Esophagus mucosa (tissue), 1 donor: ENCODE data around the gene ZNF367. TPM values are rescaled to one million over a fixed set of nuclear protein-coding genes. Genes with fewer than 3 reads are reported as not detected.

Experiments
- ATAC-seq: fragments of 200-7000 bp; cut with Tn5 transposase; one replicate; pipeline ENCODE4 v1.9.1; 2020
- total RNA-seq: library from RNA; stranded (reverse); gene quantifications from one replicate; pipeline ENCODE4 v1.2.4, GENCODE V29; 2023
- donor health status: DM: yes; HTN: yes; CAD: no.

Gene ZNF367
- total RNA-seq, 1 donor from 2014 or later: 2.8 TPM

DNA sequence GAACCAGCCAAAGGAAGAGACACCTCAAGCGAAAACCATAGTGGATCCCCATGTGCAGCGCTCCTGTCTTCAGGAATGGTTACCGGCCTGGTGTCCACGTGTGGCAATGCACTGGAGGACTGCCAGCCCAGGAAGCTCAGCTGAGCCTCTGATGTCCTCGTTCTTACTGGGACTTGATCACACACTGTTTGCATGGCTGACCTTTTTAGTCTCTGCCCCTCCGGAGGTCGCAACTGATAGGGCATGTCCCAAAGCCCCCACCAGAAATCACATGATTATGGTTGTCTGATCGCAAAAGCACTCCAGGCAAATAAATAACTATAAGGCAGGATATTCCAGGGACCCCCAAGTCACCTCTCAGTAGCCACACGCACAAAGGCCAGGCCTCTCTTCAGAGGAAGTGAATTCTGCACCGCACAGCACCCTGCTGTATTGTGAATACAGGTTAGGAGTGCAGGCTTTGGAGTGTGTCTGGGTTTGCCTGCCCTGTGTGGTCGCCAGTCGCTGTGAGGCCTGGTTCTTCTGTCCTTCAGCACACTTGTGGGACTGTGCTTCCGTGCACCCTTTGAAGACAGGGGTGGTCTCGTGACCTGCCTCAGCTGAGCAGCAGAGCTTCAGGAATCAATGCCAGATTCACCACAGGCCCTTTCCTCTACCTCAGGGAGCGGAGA lies 18.4 kb upstream of the ZNF367 start:
- no peak for ATAC-seq

DNA sequence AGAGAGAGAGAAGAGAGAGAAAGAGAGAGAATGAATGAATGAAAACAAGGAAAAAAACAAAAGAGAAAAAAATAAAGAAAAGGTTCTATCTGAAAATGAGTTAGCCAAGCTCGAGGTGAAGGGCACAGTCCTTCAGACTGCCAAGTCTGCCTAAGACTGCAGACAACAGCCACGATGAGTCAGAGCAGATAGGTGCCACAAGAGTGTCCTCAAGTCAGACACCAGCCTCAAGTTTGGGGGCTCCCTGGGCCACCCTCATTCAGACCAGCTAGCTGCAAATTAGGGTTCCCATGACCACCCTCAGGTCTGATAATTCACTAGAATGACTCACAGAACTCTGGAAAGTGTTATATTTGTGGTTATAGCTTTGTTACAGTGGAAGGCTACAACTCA lies 17.9 kb upstream of the ZNF367 start:
- no peak for ATAC-seq

DNA sequence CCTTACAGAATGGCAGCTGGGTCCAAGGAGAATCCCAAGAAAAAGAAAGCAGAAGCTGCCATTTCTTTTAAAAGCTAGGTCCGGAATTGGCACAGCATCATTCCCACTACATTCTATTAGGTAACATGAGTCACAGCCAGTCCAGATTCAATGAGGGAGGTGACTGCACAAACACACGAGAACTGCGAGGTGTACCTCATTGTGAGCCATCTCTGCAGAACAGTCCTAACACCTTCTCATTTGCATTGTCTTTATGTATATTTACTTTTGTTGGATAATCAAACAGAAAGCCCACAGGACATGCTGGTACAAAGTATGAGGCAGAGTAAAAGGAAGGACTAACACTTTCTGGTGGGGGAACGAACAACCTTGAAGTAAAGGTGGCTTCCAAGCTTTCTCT lies 17.2 kb upstream of the ZNF367 start:
- ATAC-seq: no peak

DNA sequence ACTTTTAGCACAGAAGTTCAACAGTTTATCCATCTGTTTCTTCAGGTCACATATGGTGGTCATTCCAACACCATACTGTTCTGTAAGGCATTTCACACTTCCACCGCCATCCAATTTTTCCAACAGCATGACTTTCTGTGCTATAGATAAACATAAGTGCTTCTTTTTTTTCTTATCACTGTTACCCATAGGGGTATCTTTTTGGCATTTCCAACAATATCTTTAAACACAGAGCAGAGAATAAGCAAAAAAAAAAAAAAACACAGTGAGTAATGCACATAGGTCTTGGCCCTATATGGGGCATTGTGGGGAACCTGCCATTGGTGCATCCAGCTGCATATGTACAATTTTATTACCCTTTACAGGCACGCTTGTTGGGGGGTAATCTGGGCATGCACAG lies 12.2 kb upstream of the ZNF367 start:
- no peak for ATAC-seq

DNA sequence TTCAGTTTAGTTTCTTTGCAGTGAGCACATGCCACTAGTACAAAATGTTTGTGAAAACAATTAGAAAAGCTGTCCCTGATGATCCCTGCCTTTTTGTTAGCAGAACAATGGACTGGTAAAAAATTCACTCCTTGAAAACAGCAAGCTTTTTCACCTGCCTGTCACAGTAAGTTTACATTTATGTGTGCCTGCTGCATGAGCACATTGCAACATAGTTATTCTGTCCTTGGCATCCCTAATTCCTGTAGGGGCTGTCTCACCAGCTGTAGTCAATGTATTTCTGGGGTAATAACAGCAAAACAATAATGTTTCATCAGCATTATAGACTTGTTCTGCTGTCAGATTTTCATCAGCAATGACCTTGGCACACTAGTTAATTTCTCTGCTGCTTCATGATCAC lies 11.6 kb upstream of the ZNF367 start:
- ATAC-seq: no peak

DNA sequence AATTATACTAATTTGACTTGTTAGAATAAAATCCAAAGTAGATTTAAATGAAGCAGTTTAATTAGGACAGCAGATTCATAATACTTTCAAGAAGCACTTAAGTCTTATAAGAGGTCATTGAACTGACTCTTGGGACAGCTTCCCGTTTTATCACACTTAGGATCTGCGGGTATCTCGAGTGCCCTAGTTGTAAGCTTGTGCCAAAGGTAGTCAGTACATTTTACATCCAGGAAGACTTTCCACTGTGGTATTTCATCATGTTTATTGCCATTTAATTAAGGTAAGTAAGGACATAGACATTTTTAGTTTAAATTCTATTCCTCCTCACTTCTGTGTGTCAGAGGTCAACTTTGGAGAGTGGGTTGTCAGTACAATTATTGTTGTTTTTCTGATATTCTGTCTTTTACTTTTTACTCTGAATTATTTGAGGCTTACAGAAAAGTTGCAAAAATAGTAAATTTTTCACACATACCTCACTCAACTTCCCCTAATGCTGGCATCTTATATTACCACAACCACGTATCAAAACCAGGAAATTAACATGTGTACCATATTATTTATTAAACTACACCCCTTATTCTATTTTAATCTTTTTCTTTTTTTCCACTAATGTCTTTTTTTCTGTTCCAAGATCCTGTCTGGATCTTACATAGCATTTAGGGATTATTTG lies 7.5 kb upstream of the ZNF367 start:
- no peak for ATAC-seq

DNA sequence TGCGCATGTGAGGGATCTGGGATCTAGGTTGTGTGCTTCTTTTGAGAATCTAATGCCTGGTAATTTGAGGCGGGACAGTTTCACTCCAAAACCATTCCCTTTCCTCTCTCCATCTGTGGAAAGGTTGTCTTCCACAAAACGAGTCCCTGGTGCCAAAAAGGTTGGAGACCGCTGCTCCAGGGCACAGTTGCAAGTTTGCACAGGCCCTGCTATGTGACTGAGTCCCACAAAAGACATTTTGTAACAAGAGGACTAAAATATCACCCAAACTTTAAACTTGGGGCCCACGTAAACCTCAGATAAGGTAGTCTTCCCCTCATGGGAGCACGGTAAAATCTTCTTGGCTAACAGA lies 5.8 kb upstream of the ZNF367 start:
- no peak for ATAC-seq

DNA sequence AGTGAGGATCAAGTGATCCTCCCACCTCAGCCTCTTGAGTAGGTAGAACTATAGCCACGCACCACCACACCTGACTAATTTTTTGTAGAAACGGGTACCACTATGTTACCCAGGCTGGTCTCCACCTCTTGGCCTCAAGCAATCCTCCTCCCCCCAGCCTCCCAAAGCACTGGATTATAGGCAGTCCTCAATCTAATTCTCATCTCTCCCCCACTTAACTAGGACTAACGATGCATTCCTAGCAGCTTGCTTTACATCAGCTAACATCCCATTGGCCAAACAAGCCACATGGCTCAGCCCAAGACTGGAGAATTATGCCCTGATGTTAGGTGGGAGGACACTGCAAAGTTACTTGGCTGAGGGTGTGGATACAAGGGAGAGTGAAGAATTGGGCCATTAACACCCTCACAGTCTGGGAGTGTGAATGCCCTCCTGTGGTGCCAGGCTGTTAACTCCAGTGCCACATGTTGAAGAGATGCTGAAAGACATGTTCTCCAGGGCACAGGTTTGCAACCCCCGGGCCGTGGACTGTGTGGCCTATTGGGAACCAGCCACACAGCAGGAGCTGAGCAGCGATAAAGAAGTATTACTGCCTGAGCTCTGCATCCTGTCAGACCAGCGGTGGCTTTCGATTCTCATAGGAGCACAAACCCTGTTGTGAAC lies 5.3 kb upstream of the ZNF367 start:
- ATAC-seq: no peak

DNA sequence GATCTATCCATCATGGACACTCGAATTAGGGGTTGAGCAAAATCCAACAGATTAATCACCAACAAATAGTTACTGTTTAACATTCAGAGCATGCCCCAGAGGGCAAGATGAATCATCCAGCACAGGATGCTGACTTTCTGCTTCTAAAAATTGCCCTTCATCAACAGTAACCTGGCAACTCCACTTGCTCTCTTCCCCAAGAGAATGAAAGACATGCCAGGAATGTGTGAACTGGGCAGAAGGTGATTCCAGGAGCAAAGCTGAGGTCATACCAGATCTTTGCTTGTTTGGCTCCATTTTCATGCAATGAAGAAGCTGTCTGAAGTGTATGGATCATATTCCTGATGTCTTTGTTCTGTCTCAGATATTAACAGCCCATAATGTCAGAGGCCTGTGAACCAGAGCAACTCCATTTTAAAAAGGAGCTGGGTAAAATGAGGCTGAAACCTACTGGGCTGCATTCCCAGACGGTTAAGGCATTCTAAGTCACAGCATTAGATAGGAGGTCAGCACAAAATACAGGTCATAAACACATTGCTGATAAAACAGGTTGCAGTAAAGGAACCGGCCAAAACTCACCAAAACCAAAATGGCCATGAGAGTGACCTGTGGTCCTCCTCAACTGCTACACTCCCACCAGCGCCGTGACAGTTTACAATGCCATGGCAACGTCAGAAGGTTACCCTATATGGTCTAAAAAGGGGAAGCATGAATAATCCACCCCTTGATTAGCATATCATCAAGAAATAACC lies 2.5 kb upstream of the ZNF367 start:
- ATAC-seq: peak; percentile 7

DNA sequence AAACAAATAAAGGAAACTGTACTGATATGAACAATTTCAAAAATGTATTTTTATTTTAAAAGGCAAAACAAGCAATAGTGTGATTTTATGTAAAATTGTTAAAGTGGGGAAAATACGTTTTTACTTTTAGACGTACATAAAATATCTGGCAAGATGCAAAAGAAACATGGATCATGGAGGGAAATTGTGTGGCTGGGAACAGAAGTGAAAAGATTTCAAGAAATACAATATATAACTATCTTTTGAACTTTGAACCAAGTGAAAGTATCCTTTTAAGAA lies 1.5 kb upstream of the ZNF367 start:
- ATAC-seq: no peak

DNA sequence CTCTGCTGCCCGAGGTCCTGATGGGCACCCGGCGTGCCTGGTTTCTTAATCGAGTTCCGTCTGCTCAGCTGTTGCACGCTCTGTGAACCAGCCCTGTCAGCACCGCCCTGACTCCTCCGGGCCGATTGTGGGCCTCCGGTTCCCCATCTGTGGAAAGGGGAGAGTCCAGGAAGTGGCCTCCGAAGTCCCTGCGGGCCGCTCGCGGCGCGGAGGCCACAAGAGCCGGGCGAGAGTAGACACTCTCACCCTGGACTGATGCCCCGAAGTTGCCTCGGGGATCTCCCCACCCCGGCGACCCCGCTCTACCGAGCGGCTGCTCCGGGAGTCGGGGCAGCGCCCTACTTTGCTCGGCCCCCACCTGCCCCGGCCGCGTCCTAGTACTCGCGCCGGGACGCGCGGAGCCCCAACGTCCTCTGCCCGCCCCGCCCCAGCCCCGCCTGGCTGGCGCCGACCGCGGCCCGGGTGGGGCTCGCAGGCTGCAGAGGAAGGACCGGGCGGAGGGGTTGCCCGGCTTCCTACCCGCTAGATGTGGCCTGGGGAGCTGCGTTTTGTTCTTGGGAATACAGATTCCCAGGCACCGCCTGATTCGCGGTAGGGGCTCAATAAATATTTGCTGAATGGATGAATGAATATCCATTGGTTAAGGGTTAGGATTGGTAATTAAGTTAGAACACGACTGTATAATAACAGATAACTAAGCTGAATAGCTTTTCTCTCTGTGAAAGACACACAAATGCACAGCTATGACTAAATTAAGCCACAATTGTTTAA lies 935 bp upstream of the ZNF367 start:
- peak; percentile 60 for ATAC-seq

DNA sequence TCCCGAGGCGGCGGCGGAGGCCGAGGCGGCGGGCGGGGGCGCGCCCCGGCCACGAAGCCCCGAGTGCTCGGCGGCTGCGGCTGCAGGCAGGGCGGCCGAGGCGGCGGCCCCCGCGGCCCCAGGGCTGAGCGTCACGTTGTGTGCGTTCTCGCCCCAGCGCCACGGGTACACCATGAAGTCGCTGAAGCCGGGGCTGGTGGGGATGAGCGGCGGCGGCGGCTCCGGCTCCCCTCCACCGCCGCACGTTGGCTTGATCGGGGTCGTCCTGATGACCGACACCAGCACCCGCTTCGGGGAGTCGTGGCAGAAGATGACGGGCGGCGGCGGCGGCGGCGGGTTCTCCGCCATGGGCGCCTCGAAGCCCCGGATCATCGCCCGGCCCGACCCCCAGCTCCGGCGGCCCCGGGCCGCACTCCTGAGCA lies 498 bp downstream of the ZNF367 start:
- ATAC-seq: no peak

DNA sequence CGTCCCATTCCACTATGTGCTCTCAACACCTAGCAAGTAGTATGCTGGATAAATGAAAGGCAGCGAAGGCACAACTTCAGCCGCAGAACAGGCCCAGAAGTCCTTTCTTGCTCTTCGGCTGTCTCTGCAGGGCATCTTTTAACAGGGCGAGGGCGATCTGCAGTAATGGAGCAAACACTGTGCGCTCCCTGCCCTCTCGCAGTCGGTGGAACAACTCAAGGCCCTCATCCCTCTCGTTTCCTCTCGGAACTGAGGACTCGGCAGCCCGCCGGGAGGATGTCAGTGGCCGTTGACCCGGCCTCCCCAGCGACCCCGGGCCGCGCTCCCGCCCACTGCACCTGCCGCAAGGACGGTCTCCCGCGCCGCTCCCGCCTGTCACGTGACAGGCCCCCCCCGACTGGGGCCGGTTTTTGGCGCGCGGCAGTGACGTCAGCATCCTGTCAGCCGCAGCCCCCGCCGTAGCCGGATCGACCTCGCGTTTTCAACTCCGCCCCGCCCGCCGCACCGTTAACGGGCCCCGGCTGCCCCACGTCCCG lies 1.1 kb downstream of the ZNF367 start:
- ATAC-seq: peak; percentile 23

DNA sequence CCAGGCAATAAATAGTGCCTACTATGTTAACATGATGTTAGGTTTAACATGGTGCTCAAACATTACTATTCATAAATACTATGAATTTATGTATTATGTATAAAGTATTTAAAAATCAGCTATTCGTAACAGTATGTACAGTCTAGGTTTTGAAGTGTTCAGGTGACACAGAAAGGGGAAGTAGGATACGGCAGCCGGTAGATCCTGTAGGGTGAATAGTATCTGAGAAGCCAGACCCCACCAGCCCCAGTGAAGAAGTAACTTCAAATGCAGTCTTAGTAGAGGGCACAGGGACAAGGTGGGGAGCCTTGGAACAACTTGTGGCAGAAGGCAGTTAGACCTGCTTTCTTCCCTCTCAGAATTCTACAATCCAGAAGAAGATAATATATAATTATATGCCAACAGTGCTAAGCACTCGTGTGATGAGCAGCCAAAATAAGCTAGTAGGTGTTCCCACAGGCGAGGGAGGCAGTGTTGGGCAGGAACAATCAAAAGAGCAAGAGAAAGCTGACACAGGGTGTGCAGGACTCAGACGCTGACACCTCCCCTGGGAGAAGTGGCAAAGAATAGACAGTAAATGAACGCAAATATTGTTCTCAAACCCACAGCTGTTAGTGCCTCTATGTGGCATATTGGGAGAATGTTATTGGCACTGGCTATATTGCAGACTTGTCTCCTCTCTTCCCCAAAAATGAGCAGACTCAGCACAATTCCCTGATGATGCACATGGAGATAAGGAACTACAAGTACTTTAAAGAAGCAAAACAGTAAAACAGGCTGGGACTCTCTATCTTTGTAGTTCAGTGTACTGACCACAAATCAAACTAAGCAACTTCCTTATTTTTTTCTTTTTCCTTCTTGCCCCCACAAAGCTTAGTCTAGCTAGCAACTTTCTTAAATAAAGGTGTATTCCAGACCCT lies 4.6 kb downstream of the ZNF367 start:
- ATAC-seq: no peak

DNA sequence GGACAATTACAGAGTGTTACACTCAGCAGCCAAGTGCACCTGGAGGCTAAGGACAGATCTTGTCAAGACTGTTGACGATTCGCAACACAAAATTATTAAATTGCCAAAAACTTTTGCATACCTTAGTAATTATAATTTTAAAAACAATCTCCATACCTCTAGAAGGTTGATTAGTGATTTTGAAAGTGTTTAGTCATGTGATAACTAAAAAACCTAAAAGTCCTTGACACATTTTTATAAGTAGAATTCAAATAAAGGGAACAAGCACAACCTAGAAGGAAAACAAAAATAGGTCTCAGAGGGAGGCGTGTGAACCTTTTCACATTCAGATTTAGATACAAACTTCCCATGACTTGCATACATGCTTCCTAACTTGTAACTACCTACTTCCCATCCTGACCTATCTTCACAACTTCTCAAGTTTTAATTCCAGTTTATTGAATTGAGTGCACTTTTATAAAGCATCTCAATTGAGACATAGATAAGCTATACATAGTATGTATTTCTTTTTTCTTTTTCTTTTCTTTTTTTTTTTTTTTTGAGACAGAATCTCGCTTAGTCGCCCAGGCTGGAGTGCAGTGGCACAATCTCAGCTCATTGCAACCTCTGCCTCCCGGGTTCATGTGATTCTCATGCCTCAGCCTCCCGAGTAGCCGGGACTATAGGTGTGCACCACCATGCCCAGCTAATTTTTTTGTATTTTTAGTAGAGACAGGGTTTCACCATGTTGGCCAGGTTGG lies 5.8 kb downstream of the ZNF367 start:
- no peak for ATAC-seq

DNA sequence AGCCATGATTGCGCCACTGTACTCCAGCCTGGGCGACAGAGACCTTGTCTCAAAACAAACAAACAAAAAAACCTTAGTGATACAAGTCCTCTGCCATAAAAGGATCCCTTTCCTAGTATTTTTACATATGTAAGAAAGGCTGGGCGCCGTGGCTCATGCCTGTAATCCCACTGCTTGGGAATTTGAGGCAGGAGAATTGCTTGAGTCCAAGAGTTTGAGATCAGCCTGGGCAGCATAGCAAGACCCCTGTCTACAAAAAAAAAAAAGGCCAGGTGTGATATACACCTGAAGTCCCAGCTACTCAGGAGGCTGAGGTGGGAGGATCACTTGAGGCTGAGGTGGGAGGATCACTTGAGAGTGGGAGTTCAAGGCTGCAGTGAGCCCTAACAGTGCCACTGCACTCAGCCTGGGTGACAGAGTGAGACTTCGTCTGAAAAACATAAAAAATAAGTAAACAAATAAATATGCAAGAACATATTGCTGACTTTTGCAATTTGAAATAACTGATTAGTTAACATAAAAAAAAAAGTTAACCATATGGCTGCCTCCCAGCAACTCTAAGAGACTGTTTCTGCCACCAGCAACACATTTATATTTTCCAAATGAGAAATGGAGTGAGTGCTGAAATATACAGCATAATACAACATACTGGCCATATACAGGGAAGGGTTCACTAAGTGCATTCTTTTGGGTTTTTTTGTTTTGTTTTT lies 6.9 kb downstream of the ZNF367 start:
- ATAC-seq: no peak

DNA sequence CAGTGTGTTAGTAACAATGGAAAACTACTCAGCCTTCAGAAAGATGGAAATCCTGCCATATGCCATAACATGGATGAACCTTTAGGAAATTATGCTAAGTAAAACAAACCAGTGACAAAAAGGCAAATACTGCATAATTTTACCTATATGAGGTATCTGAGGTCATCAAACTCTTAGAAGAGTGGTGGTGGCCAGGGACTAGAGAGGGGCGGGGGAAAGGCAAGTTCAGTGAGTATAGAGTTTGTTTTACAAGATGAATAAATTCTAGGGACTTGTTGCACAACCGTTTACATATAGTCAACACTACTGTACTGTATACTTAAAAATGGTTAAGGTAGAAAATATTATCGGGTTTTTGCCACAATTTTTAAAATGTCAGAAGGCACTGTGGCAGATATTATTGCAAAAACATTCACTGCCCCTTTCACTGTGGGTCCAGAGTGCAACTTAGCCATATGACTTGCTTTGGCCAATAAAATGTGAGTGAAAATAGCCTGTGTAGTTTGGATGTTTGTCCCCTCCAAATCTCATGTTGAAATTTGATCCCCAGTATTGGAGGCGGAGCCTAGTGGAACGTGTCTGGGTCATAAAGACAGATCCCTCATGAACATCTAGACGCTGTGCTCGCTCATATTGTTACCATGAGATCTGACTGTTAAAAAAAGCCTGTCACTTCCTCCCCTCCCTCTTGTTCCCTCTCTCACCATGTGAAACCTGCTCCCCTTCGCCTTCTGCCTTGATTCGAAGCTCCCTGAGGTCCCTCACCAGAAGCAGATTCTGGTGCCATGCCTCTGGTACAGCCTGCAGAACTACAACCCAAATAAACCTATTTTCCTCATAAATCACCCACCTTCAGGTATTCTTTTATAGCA lies 9.5 kb downstream of the ZNF367 start:
- no peak for ATAC-seq

DNA sequence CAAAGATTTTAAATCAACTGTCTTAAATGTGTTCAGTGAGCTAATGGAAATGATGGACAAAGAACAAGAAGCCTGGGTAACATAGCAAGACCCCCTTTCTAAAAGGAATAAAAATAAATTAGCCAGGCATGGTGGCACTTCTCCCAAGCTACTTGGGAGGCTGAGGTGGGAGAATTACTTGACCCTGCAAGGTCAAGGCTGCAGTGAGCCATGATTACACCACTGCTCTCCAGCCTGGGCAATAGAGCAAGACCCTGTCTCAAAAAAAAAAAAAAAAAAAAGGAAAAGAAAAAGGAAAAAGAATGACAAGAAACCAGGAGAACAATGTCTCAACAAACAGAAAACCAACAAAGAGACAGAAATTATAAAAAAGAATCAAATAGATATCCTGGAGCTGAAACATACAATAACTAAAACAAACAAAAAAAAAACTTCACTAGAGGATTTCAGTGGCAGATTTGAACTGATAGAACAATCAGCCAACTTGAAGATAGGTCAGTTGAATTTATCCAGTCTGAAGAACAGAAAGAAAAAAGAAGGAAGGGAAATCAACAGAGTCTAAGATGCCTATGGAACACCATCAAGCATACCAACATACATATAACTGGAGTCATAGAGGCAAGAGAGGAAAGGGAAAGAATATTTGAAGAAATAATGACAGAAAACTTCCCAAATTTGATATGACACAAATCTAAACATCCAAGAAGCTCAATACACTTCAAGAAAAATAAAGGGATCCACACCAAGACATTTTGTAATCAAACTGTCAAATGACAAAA lies 17.8 kb downstream of the ZNF367 start:
- ATAC-seq: no peak
